ENCODE results near the gene OTOP3.

DNA sequence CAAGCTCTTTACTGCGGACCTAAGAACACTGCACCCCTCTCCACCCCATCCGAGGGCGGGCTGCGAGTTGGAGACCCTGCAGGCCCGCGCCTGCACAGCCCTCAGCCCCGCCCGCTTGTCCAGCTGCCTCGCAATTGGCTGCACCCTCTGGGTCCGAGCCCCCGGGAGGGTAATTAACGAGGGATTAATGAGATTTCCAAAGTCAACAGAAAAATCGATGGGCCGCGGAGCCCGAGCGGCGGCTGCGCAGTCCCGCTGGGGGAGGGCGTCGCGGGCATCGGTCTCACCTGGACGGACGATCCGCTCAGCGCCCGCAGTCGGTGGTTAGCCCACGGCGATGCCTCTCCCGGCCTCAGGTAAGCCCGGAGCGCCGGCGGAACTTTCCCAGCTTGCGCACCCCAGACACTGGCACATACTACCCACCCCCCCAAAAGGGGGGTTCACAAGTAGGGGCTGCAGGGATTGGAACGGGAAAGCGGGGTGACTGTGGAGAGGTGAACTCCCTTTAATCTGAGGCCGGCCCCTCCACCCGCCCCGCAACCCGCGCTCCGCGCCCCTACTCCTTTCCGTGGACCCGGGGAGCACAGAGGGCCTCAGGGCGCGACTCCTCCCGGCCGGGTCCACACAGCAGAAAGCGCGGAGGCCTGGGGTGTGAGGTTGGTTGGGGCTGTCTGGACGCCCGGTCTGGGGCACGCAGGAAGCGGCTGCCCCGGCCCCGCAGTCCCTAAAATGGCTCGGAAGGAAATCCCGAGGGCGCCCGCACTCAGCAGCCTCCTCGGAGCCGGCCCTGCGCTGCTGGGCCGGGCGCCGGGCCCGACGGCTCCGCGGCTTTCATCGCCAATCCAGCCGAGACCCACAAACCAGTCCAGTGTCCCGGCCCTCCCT is at the start of gene OTOP3:
- TF ChIP-seq POLR2AphosphoS5 (IDR thresholded peaks at IDR 0.05; ENCODE audit: low read depth) (no peak), EZH2 (IDR thresholded peaks at IDR 0.05; ENCODE audit: low read depth, unreplicated experiment) (peak; percentile 68), EZH2phosphoT487 (IDR thresholded peaks at IDR 0.05; ENCODE audit: unreplicated experiment) (no peak), ETS1 (IDR thresholded peaks at IDR 0.05) (no peak), JUNB (IDR thresholded peaks at IDR 0.05; ENCODE audit: unreplicated experiment) (no peak), CREB1 (CRISPR knock-in tag; IDR thresholded peaks at IDR 0.05; ENCODE audit: low read depth) (no peak), ZNF114 (CRISPR knock-in tag; IDR thresholded peaks at IDR 0.05) (no peak)
- TF ChIP-seq, protein P1, sequence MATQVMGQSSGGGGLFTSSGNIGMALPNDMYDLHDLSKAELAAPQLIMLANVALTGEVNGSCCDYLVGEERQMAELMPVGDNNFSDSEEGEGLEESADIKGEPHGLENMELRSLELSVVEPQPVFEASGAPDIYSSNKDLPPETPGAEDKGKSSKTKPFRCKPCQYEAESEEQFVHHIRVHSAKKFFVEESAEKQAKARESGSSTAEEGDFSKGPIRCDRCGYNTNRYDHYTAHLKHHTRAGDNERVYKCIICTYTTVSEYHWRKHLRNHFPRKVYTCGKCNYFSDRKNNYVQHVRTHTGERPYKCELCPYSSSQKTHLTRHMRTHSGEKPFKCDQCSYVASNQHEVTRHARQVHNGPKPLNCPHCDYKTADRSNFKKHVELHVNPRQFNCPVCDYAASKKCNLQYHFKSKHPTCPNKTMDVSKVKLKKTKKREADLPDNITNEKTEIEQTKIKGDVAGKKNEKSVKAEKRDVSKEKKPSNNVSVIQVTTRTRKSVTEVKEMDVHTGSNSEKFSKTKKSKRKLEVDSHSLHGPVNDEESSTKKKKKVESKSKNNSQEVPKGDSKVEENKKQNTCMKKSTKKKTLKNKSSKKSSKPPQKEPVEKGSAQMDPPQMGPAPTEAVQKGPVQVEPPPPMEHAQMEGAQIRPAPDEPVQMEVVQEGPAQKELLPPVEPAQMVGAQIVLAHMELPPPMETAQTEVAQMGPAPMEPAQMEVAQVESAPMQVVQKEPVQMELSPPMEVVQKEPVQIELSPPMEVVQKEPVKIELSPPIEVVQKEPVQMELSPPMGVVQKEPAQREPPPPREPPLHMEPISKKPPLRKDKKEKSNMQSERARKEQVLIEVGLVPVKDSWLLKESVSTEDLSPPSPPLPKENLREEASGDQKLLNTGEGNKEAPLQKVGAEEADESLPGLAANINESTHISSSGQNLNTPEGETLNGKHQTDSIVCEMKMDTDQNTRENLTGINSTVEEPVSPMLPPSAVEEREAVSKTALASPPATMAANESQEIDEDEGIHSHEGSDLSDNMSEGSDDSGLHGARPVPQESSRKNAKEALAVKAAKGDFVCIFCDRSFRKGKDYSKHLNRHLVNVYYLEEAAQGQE (IDR thresholded peaks at IDR 0.05; ENCODE audit: unreplicated experiment): peak; percentile 37
- TF ChIP-seq, protein P2, sequence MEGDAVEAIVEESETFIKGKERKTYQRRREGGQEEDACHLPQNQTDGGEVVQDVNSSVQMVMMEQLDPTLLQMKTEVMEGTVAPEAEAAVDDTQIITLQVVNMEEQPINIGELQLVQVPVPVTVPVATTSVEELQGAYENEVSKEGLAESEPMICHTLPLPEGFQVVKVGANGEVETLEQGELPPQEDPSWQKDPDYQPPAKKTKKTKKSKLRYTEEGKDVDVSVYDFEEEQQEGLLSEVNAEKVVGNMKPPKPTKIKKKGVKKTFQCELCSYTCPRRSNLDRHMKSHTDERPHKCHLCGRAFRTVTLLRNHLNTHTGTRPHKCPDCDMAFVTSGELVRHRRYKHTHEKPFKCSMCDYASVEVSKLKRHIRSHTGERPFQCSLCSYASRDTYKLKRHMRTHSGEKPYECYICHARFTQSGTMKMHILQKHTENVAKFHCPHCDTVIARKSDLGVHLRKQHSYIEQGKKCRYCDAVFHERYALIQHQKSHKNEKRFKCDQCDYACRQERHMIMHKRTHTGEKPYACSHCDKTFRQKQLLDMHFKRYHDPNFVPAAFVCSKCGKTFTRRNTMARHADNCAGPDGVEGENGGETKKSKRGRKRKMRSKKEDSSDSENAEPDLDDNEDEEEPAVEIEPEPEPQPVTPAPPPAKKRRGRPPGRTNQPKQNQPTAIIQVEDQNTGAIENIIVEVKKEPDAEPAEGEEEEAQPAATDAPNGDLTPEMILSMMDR (conservative IDR thresholded peaks at IDR 0.05; ENCODE audit: low read depth in 2 of 2): no peak

All from GM23338 (cell line).